HEK293 (cell line): Measurements from ENCODE around the gene EXOSC2.

Experiments
- CTCF ChIA-PET: fragments of 350-600 bp; formaldehyde crosslinking; extraction: SDS; loops from one replicate; lab custom pipeline; 2021; ENCODE audit warnings: antibody characterized with exemption; lab: Yijun Ruan, JAX
- POLR2A ChIA-PET: fragments of 300-600 bp; formaldehyde crosslinking; extraction: SDS; loops from one replicate; lab custom pipeline; 2020; ENCODE audit warnings: antibody characterized with exemption, inconsistent platforms; lab: Yijun Ruan, JAX
- H3K27ac ChIP-seq: fragments of 200-500 bp; sonication (Bioruptor generic); 2 replicates; pipeline ENCODE4 v1.5.1; 2014; ENCODE audit warnings: low read depth, low read length, control low read depth, inconsistent platforms; ENCODE audit errors: extremely low read depth
- H3K36me3 ChIP-seq, 2 experiments: fragments of 200-500 bp in 1 of 2; sonication (Bioruptor generic) in 1 of 2; 1 replicate in 1 of 2; 2 replicates in 1 of 2; pipeline ENCODE4 v1.5.1; 2014 to 2017; ENCODE audit warnings: inconsistent platforms in 2 of 2, low read length in 2 of 2; ENCODE audit not compliant: control insufficient read depth in 2 of 2, insufficient read depth in 1 of 2
- H3K4me1 ChIP-seq: fragments of 200-500 bp; sonication (Bioruptor generic); 2 replicates; pipeline ENCODE4 v1.5.1; 2014; ENCODE audit warnings: mild to moderate bottlenecking, low read length, inconsistent platforms; ENCODE audit not compliant: control insufficient read depth, insufficient read depth
- H3K4me3 ChIP-seq: 2 replicates; pipeline ENCODE4 v1.5.1; 2011; ENCODE audit warnings: low read depth, mild to moderate bottlenecking, control low read depth, low read length, moderate library complexity
- H3K9me3 ChIP-seq: fragments of 200-500 bp; sonication (Bioruptor generic); 2 replicates; pipeline ENCODE4 v1.5.1; 2014; ENCODE audit warnings: low read depth, low read length, inconsistent platforms; ENCODE audit not compliant: control insufficient read depth, insufficient read depth
- ZNF404 ChIP-seq: fragments of 450-650 bp; formaldehyde crosslinking; IDR thresholded peaks from 2 replicates; pipeline ENCODE4 v1.5.1; 2017; ENCODE audit warnings: missing biosample characterization, missing genetic modification characterization
- TF ChIP-seq, protein P1 (sequence below): fragments of 450-650 bp; formaldehyde crosslinking; IDR thresholded peaks from 2 replicates; pipeline ENCODE4 v1.5.1; 2017; ENCODE audit warnings: missing biosample characterization, missing genetic modification characterization
- TF ChIP-seq, protein P2 (sequence below): fragments of 450-650 bp; formaldehyde crosslinking; IDR thresholded peaks from 2 replicates; pipeline ENCODE4 v1.5.1; 2016; ENCODE audit warnings: missing biosample characterization, missing genetic modification characterization, low read depth
- TF ChIP-seq, protein P3 (sequence below): fragments of 450-650 bp; formaldehyde crosslinking; IDR thresholded peaks from 2 replicates; pipeline ENCODE4 v1.5.1; 2016; ENCODE audit warnings: missing biosample characterization, missing genetic modification characterization, borderline replicate concordance
- TF ChIP-seq, protein P4 (sequence below): fragments of 450-650 bp; formaldehyde crosslinking; IDR thresholded peaks from 2 replicates; pipeline ENCODE4 v1.5.1; 2016; ENCODE audit warnings: missing biosample characterization, missing genetic modification characterization
- TF ChIP-seq, protein P5 (sequence below): fragments of 450-650 bp; formaldehyde crosslinking; IDR thresholded peaks from 2 replicates; pipeline ENCODE4 v1.5.1; 2016; ENCODE audit warnings: missing biosample characterization, missing genetic modification characterization
- TF ChIP-seq, protein P6 (sequence below): fragments of 450-650 bp; formaldehyde crosslinking; IDR thresholded peaks from 2 replicates; pipeline ENCODE4 v1.5.1; 2017; ENCODE audit warnings: missing biosample characterization, missing genetic modification characterization
- TF ChIP-seq, protein P7 (sequence below): fragments of 450-650 bp; formaldehyde crosslinking; IDR thresholded peaks from 2 replicates; pipeline ENCODE4 v1.5.1; 2017; ENCODE audit warnings: missing biosample characterization, missing genetic modification characterization

EXOSC2 gene

DNA sequence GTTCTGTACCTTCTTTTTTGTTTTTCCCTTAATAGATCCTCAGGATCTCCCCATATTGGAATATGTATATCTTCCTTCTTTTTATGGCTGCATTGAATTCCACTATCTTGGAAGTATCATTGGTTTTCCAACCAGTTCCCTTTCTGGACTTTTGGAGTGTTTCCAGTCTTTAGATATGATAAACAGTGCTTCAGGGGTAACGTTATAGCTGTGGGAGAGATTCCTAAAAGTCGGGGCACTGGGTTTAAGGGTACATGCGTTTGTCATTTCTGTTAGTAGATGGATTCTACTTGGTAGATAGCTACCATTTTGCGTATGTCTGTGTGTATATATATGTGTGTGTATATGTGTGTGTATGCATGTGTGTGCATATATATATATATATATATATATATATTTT is 42.0 kb downstream of the EXOSC2 start:
- H3K9me3 ChIP-seq: no peaks in the 10 kb centered on the region
- H3K4me3 ChIP-seq: no peak overlapping the region
- TF ChIP-seq, protein P1, sequence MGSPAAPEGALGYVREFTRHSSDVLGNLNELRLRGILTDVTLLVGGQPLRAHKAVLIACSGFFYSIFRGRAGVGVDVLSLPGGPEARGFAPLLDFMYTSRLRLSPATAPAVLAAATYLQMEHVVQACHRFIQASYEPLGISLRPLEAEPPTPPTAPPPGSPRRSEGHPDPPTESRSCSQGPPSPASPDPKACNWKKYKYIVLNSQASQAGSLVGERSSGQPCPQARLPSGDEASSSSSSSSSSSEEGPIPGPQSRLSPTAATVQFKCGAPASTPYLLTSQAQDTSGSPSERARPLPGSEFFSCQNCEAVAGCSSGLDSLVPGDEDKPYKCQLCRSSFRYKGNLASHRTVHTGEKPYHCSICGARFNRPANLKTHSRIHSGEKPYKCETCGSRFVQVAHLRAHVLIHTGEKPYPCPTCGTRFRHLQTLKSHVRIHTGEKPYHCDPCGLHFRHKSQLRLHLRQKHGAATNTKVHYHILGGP (tag by site-specific recombination): no peak
- no peak for TF ChIP-seq ZNF404 (tag by site-specific recombination)
- TF ChIP-seq, protein P2, sequence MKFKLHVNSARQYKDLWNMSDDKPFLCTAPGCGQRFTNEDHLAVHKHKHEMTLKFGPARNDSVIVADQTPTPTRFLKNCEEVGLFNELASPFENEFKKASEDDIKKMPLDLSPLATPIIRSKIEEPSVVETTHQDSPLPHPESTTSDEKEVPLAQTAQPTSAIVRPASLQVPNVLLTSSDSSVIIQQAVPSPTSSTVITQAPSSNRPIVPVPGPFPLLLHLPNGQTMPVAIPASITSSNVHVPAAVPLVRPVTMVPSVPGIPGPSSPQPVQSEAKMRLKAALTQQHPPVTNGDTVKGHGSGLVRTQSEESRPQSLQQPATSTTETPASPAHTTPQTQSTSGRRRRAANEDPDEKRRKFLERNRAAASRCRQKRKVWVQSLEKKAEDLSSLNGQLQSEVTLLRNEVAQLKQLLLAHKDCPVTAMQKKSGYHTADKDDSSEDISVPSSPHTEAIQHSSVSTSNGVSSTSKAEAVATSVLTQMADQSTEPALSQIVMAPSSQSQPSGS (tag by site-specific recombination): no peak
- TF ChIP-seq, protein P3, sequence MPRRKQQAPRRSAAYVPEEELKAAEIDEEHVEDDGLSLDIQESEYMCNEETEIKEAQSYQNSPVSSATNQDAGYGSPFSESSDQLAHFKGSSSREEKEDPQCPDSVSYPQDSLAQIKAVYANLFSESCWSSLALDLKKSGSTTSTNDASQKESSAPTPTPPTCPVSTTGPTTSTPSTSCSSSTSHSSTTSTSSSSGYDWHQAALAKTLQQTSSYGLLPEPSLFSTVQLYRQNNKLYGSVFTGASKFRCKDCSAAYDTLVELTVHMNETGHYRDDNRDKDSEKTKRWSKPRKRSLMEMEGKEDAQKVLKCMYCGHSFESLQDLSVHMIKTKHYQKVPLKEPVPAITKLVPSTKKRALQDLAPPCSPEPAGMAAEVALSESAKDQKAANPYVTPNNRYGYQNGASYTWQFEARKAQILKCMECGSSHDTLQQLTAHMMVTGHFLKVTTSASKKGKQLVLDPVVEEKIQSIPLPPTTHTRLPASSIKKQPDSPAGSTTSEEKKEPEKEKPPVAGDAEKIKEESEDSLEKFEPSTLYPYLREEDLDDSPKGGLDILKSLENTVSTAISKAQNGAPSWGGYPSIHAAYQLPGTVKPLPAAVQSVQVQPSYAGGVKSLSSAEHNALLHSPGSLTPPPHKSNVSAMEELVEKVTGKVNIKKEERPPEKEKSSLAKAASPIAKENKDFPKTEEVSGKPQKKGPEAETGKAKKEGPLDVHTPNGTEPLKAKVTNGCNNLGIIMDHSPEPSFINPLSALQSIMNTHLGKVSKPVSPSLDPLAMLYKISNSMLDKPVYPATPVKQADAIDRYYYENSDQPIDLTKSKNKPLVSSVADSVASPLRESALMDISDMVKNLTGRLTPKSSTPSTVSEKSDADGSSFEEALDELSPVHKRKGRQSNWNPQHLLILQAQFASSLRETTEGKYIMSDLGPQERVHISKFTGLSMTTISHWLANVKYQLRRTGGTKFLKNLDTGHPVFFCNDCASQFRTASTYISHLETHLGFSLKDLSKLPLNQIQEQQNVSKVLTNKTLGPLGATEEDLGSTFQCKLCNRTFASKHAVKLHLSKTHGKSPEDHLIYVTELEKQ (tag by site-specific recombination): no peak
- CTCF ChIA-PET: interaction anchor here (0.6 to 1.8 kb wide), 8 partner anchors 9 to 311 kb away, joined by 3 to 7 read pairs (median 3); no protein-coding TSS in a partner anchor
- no peaks in the 10 kb centered on the region for H3K36me3 ChIP-seq
- H3K4me1 ChIP-seq: no peaks in the 10 kb centered on the region
- H3K27ac ChIP-seq: no peak overlapping the region
- POLR2A ChIA-PET: interaction anchor here (0.5 to 0.6 kb wide), 2 partner anchors 11 to 24 kb away, joined by 3 to 6 read pairs; no protein-coding TSS in a partner anchor

DNA sequence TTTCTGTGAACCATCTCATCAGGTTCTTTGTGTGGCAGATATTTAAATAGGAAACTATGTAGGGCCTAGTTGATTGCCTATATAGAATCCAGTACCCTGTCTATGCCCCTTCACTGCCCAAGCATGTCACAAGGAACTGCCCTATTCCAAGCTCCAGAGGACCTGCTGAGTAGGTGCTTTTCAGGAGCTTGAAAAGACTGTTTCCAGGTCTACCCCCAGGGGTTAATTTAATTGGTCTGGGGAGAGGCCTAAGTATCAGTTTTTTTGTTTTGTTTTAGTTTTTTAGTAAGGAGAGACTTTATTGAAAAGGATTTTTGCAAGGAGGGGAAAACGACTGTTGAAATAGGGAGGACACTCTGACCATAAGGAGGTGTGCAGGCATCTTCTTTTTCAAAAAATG is 43.3 kb downstream of the EXOSC2 start:
- Histone ChIP-seq H3K4me3 (no peak overlapping the region), H3K27ac (no peak overlapping the region), H3K4me1 (no peaks in the 10 kb centered on the region), H3K36me3 (no peaks in the 10 kb centered on the region), H3K9me3 (no peaks in the 10 kb centered on the region)
- ChIA-PET CTCF (interaction anchor here (0.6 to 1.2 kb wide), 2 partner anchors 9 to 35 kb away, joined by 3 read pairs; no protein-coding TSS in a partner anchor), POLR2A (interaction anchor here (0.6 kb wide), 2 partner anchors 9 to 19 kb away, joined by 3 to 4 read pairs; no protein-coding TSS in a partner anchor)
- TF ChIP-seq, protein P4, sequence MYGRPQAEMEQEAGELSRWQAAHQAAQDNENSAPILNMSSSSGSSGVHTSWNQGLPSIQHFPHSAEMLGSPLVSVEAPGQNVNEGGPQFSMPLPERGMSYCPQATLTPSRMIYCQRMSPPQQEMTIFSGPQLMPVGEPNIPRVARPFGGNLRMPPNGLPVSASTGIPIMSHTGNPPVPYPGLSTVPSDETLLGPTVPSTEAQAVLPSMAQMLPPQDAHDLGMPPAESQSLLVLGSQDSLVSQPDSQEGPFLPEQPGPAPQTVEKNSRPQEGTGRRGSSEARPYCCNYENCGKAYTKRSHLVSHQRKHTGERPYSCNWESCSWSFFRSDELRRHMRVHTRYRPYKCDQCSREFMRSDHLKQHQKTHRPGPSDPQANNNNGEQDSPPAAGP (tag by site-specific recombination): no peak
- TF ChIP-seq, protein P5, sequence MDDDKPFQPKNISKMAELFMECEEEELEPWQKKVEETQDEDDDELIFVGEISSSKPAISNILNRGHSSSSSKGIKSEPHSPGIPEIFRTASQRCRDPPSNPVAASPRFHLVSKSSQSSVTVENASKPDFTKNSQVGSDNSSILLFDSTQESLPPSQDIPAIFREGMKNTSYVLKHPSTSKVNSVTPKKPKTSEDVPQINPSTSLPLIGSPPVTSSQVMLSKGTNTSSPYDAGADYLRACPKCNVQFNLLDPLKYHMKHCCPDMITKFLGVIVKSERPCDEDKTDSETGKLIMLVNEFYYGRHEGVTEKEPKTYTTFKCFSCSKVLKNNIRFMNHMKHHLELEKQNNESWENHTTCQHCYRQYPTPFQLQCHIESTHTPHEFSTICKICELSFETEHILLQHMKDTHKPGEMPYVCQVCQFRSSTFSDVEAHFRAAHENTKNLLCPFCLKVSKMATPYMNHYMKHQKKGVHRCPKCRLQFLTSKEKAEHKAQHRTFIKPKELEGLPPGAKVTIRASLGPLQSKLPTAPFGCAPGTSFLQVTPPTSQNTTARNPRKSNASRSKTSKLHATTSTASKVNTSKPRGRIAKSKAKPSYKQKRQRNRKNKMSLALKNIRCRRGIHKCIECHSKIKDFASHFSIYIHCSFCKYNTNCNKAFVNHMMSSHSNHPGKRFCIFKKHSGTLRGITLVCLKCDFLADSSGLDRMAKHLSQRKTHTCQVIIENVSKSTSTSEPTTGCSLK (tag by site-specific recombination): no peak
- TF ChIP-seq, protein P6, sequence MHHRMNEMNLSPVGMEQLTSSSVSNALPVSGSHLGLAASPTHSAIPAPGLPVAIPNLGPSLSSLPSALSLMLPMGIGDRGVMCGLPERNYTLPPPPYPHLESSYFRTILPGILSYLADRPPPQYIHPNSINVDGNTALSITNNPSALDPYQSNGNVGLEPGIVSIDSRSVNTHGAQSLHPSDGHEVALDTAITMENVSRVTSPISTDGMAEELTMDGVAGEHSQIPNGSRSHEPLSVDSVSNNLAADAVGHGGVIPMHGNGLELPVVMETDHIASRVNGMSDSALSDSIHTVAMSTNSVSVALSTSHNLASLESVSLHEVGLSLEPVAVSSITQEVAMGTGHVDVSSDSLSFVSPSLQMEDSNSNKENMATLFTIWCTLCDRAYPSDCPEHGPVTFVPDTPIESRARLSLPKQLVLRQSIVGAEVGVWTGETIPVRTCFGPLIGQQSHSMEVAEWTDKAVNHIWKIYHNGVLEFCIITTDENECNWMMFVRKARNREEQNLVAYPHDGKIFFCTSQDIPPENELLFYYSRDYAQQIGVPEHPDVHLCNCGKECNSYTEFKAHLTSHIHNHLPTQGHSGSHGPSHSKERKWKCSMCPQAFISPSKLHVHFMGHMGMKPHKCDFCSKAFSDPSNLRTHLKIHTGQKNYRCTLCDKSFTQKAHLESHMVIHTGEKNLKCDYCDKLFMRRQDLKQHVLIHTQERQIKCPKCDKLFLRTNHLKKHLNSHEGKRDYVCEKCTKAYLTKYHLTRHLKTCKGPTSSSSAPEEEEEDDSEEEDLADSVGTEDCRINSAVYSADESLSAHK (tag by site-specific recombination): peak; percentile 53; the same call in 1 of the 2 replicates
- TF ChIP-seq, protein P7, sequence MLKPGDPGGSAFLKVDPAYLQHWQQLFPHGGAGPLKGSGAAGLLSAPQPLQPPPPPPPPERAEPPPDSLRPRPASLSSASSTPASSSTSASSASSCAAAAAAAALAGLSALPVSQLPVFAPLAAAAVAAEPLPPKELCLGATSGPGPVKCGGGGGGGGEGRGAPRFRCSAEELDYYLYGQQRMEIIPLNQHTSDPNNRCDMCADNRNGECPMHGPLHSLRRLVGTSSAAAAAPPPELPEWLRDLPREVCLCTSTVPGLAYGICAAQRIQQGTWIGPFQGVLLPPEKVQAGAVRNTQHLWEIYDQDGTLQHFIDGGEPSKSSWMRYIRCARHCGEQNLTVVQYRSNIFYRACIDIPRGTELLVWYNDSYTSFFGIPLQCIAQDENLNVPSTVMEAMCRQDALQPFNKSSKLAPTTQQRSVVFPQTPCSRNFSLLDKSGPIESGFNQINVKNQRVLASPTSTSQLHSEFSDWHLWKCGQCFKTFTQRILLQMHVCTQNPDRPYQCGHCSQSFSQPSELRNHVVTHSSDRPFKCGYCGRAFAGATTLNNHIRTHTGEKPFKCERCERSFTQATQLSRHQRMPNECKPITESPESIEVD (tag by site-specific recombination): 0 out of 2 replicates have a peak, but pooled peaks have one; percentile 7
